ENCODE measurements around the gene FBXO17. TPM values are rescaled to one million over a fixed set of nuclear protein-coding genes. Genes with fewer than 3 reads are reported as not detected.

FBXO17 gene
- total and polyA plus RNA-seq, 4 donors, result 19.7 to 31.9 (median 23.4) TPM

DNA sequence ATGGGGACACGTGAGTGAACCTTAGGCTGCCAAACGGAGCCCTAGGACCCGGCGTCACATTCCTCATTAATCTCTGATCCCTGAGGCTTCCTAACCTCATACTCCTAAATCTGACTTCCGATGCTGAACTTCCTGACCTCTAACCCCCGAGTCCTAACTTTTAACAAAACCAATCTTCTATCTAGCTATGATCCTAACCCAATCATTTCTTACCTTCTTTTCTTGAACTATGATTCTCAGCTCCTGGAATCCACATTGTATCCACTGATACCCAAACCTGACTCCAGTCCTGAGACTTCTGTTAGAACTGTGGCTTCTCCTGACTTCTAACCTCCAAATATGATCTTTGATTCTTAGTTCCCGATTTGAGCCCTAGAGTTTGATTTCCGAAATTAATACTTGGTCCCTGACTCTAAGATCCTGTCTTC, 75.3 kb downstream of the FBXO17 start:
- Histone ChIP-seq H3K36me3 (ENCODE audit: control insufficient read depth in 4 of 4, insufficient read depth in 3 of 4, low read depth in 1 of 4, low read length in 3 of 4) (peaks cover 0 to 2% (median under 1%) of the 10 kb centered on the region in 4 donors), H3K4me1 (ENCODE audit: control insufficient read depth in 4 of 4, insufficient read depth in 4 of 4, low read length in 3 of 4) (peaks cover 6 to 40% (median 17%) of the 10 kb centered on the region in 4 donors), H3K4me3 (ENCODE audit: low read depth in 1 of 3, low read length in 3 of 3) (peak overlapping the region; percentile 74 to 81 (median 80)), H3K9ac (ENCODE audit: low read depth in 1 of 2, low read length in 2 of 2) (peak overlapping the region; percentile 83 to 91), H3K27me3 (ENCODE audit: control insufficient read depth in 4 of 4, insufficient read depth in 4 of 4, low read length in 3 of 4) (no peaks in the 10 kb centered on the region), H3K9me3 (ENCODE audit: control insufficient read depth in 4 of 4, low read length in 3 of 4) (no peaks in the 10 kb centered on the region), H3K27ac (ENCODE audit: low read depth in 1 of 2, low read length in 2 of 2) (peak overlapping the region; percentile 93 to 95)
- TF ChIP-seq FOXA1 (IDR thresholded peaks at IDR 0.05) (no peak), NR2F2 (IDR thresholded peaks at IDR 0.05) (peak; percentile 87), JUND (IDR thresholded peaks at IDR 0.05) (no peak), HNF4A (conservative IDR thresholded peaks at IDR 0.05) (peak; percentile 23 to 29)
- TF ChIP-seq, protein P1, sequence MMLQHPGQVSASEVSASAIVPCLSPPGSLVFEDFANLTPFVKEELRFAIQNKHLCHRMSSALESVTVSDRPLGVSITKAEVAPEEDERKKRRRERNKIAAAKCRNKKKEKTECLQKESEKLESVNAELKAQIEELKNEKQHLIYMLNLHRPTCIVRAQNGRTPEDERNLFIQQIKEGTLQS (IDR thresholded peaks at IDR 0.05), result no peak
- TF ChIP-seq, protein P2, sequence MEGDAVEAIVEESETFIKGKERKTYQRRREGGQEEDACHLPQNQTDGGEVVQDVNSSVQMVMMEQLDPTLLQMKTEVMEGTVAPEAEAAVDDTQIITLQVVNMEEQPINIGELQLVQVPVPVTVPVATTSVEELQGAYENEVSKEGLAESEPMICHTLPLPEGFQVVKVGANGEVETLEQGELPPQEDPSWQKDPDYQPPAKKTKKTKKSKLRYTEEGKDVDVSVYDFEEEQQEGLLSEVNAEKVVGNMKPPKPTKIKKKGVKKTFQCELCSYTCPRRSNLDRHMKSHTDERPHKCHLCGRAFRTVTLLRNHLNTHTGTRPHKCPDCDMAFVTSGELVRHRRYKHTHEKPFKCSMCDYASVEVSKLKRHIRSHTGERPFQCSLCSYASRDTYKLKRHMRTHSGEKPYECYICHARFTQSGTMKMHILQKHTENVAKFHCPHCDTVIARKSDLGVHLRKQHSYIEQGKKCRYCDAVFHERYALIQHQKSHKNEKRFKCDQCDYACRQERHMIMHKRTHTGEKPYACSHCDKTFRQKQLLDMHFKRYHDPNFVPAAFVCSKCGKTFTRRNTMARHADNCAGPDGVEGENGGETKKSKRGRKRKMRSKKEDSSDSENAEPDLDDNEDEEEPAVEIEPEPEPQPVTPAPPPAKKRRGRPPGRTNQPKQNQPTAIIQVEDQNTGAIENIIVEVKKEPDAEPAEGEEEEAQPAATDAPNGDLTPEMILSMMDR (IDR thresholded peaks at IDR 0.05; ENCODE audit: low read depth, low read length, missing input control), result no peak
- TF ChIP-seq, protein P3, sequence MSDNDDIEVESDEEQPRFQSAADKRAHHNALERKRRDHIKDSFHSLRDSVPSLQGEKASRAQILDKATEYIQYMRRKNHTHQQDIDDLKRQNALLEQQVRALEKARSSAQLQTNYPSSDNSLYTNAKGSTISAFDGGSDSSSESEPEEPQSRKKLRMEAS (IDR thresholded peaks at IDR 0.05), result no peak
- 1% methylated on average over 8 of the region's 8 CpGs for WGBS
- no peak for DNase-seq (ENCODE audit: low spot score)

DNA sequence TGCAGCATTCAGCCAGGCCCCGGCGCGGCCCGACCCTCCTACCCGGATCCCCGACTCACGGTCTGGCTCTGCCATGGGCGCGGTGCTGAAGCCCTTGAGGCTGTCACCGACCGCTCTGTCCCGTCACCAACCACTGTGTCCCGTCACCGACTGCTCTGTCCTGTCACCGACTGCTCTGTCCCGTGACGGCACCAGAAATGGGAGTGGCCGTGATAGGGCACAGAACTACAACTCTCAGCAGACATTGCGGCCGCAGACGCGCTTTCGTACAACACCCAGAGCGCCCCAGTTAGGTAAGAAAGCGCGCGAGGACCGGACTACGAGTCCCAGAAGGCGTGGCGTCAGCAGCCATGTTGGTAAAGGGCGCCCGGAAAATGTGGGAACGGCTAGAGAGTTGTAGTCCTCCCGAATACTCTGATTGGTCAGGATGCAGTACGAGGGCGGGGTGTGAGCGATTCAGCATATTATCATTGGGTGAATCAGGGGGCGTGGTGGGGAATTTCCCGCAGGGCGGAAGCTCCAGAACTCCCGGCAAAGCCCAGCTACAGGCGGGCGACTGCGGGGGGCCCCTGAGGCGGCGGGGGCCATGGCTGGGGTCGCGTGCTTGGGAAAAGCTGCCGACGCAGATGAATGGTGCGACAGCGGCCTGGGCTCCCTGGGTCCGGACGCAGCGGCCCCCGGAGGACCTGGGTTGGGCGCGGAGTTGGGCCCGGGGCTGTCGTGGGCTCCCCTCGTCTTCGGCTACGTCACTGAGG, 75.9 kb downstream of the FBXO17 start, which contains the start of the genes NFKBIB and SIRT2:
TSS of gene NFKBIB (plus strand) at position 523 of the 755 bp plus-strand sequence. CDS start at position 587, 64 bp downstream.
TSS of gene SIRT2 (minus strand) at position 172 of the 755 bp plus-strand sequence. CDS start at position 75, 97 bp downstream.
- Histone ChIP-seq H3K9ac (ENCODE audit: low read depth in 1 of 2, low read length in 2 of 2) (peak within 1 kb of the TSS; percentile 83 to 91), H3K36me3 (ENCODE audit: control insufficient read depth in 4 of 4, insufficient read depth in 3 of 4, low read depth in 1 of 4, low read length in 3 of 4) (no peaks in the 10 kb centered on the region), H3K27ac (ENCODE audit: low read depth in 1 of 2, low read length in 2 of 2) (peak within 1 kb of the TSS; percentile 93 to 95), H3K4me1 (ENCODE audit: control insufficient read depth in 4 of 4, insufficient read depth in 4 of 4, low read length in 3 of 4) (peaks cover 4 to 38% (median 17%) of the 10 kb centered on the region in 4 donors), H3K9me3 (ENCODE audit: control insufficient read depth in 4 of 4, low read length in 3 of 4) (no peaks in the 10 kb centered on the region), H3K27me3 (ENCODE audit: control insufficient read depth in 4 of 4, insufficient read depth in 4 of 4, low read length in 3 of 4) (no peaks in the 10 kb centered on the region), H3K4me3 (ENCODE audit: low read depth in 1 of 3, low read length in 3 of 3) (peak within 1 kb of the TSS; percentile 81 to 88 (median 86))
- peak; percentile 97 for DNase-seq (ENCODE audit: low spot score)
- TF ChIP-seq HNF4G (IDR thresholded peaks at IDR 0.05) (no peak), FOXA2 (IDR thresholded peaks at IDR 0.05) (peak; percentile 36), RXRA (IDR thresholded peaks at IDR 0.05) (peak; percentile 58 to 60), GABPA (IDR thresholded peaks at IDR 0.05 in 1 of 2, conservative IDR thresholded peaks at IDR 0.05 in 1 of 2) (peak; percentile 41 to 87), EGR1 (IDR thresholded peaks at IDR 0.05; ENCODE audit: low read depth in 2 of 2) (peak; percentile 40 to 66), SP1 (IDR thresholded peaks at IDR 0.05) (peak; percentile 98), RAD21 (IDR thresholded peaks at IDR 0.05) (peak; percentile 55 to 58), NR2F2 (IDR thresholded peaks at IDR 0.05) (no peak), FOXA1 (IDR thresholded peaks at IDR 0.05) (peak; percentile 73), HNF4A (conservative IDR thresholded peaks at IDR 0.05) (peak; percentile 45 to 48), JUND (IDR thresholded peaks at IDR 0.05) (peak; percentile 39 to 77), YY1 (IDR thresholded peaks at IDR 0.05) (peak; percentile 100), TAF1 (conservative IDR thresholded peaks at IDR 0.05) (peak; percentile 86)
- TF ChIP-seq, protein P4, sequence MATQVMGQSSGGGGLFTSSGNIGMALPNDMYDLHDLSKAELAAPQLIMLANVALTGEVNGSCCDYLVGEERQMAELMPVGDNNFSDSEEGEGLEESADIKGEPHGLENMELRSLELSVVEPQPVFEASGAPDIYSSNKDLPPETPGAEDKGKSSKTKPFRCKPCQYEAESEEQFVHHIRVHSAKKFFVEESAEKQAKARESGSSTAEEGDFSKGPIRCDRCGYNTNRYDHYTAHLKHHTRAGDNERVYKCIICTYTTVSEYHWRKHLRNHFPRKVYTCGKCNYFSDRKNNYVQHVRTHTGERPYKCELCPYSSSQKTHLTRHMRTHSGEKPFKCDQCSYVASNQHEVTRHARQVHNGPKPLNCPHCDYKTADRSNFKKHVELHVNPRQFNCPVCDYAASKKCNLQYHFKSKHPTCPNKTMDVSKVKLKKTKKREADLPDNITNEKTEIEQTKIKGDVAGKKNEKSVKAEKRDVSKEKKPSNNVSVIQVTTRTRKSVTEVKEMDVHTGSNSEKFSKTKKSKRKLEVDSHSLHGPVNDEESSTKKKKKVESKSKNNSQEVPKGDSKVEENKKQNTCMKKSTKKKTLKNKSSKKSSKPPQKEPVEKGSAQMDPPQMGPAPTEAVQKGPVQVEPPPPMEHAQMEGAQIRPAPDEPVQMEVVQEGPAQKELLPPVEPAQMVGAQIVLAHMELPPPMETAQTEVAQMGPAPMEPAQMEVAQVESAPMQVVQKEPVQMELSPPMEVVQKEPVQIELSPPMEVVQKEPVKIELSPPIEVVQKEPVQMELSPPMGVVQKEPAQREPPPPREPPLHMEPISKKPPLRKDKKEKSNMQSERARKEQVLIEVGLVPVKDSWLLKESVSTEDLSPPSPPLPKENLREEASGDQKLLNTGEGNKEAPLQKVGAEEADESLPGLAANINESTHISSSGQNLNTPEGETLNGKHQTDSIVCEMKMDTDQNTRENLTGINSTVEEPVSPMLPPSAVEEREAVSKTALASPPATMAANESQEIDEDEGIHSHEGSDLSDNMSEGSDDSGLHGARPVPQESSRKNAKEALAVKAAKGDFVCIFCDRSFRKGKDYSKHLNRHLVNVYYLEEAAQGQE (IDR thresholded peaks at IDR 0.05), result peak; percentile 83
- TF ChIP-seq, protein P2 (IDR thresholded peaks at IDR 0.05; ENCODE audit: low read depth, low read length, missing input control), result no peak
- TF ChIP-seq, protein P1 (IDR thresholded peaks at IDR 0.05), result peak; percentile 39
- TF ChIP-seq, protein P3 (IDR thresholded peaks at IDR 0.05), result peak; percentile 89
- TF ChIP-seq, protein P5, sequence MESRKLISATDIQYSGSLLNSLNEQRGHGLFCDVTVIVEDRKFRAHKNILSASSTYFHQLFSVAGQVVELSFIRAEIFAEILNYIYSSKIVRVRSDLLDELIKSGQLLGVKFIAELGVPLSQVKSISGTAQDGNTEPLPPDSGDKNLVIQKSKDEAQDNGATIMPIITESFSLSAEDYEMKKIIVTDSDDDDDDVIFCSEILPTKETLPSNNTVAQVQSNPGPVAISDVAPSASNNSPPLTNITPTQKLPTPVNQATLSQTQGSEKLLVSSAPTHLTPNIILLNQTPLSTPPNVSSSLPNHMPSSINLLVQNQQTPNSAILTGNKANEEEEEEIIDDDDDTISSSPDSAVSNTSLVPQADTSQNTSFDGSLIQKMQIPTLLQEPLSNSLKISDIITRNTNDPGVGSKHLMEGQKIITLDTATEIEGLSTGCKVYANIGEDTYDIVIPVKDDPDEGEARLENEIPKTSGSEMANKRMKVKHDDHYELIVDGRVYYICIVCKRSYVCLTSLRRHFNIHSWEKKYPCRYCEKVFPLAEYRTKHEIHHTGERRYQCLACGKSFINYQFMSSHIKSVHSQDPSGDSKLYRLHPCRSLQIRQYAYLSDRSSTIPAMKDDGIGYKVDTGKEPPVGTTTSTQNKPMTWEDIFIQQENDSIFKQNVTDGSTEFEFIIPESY (IDR thresholded peaks at IDR 0.05), result peak; percentile 95
- under 1% methylated on average over 64 of the region's 64 CpGs for WGBS
